Upper lobe of left lung (tissue), 4 donors: Measurements from ENCODE around the gene NAV2.

Experiments
- CTCF ChIP-seq, 6 experiments: fragments of 450-650 bp in 4 of 6; fragments of 200-600 bp in 2 of 6; sonication (generic) in 2 of 6; IDR thresholded peaks; one replicate each; pipeline ENCODE4 v1.5.1; 2016 to 2019; ENCODE audit warnings: antibody characterized with exemption in 6 of 6
- EP300 ChIP-seq, 4 donors: sonication (generic); formaldehyde crosslinking; IDR thresholded peaks; one replicate each; pipeline ENCODE4 v1.5.1; 2017; ENCODE audit warnings: antibody characterized with exemption in 4 of 4, control low read depth in 2 of 4
- POLR2A ChIP-seq, 4 donors: fragments of 450-650 bp; IDR thresholded peaks; one replicate each; pipeline ENCODE4 v1.5.1; 2016 to 2017; ENCODE audit warnings: antibody characterized with exemption in 4 of 4, mild to moderate bottlenecking in 2 of 4
- POLR2AphosphoS5 ChIP-seq, 2 donors: sonication (generic); formaldehyde crosslinking; IDR thresholded peaks; one replicate each; pipeline ENCODE4 v1.5.1; 2017; ENCODE audit warnings: antibody characterized with exemption in 2 of 2

GRCh38 chr11:20160425-20161229 lies 448.0 kb downstream of the NAV2 start, which contains the start of gene DBX1:
- TF ChIP-seq EP300 (IDR thresholded peaks at IDR 0.05) (no peak), POLR2A (IDR thresholded peaks at IDR 0.05) (no peak), POLR2AphosphoS5 (IDR thresholded peaks at IDR 0.05) (no peak), CTCF (IDR thresholded peaks at IDR 0.05) (no peak)
